HFFc6 (cell line): Measurements from ENCODE around the gene PTPRN2. TPM values are rescaled to one million over a fixed set of nuclear protein-coding genes. Genes with fewer than 3 reads are reported as not detected.

Source experiments
- DNase-seq: peaks from one replicate; pipeline ENCODE4 v3.0.0-alpha.2; 2018
- H3K27ac Mint-ChIP-seq: 2 replicates; pipeline ENCODE4 v1.8.0; 2020; ENCODE audit warnings: mild to moderate bottlenecking, mixed read lengths
- H3K27me3 Mint-ChIP-seq: 2 replicates; pipeline ENCODE4 v1.8.0; 2021; ENCODE audit warnings: mild to moderate bottlenecking, moderate library complexity, mixed read lengths; ENCODE audit not compliant: insufficient read depth
- H3K36me3 Mint-ChIP-seq: 2 replicates; pipeline ENCODE4 v1.8.0; 2021; ENCODE audit warnings: low read depth, mixed read lengths
- H3K4me1 Mint-ChIP-seq: 2 replicates; pipeline ENCODE4 v1.8.0; 2020; ENCODE audit warnings: low read depth, mixed read lengths
- H3K4me3 Mint-ChIP-seq: 2 replicates; pipeline ENCODE4 v1.8.0; 2020; ENCODE audit warnings: mild to moderate bottlenecking, moderate library complexity, mixed read lengths
- H3K9me3 Mint-ChIP-seq: 2 replicates; pipeline ENCODE4 v1.8.0; 2020; ENCODE audit warnings: mild to moderate bottlenecking, mixed read lengths
- total RNA-seq, 6 experiments: library from RNA; stranded (reverse); fragmentation: NEBNext Ultra II Directional; extraction: Animal tissue kit (Norgen Biotek cat#: 25700); gene quantifications; 2 replicates in 1 of 6; 3 replicates in 5 of 6; pipeline ENCODE4 v1.2.3, GENCODE V29; 2021
- TF ChIP-seq, protein P1 (sequence below): fragments of 200-600 bp; sonication (generic); IDR thresholded peaks from 2 replicates; pipeline ENCODE4 v1.5.0; 2021; ENCODE audit warnings: antibody characterized with exemption, mild to moderate bottlenecking

The PTPRN2 gene
- total RNA-seq, 6 experiments from 2014 or later: 0.05 to 0.27 (median 0.23) TPM

DNA sequence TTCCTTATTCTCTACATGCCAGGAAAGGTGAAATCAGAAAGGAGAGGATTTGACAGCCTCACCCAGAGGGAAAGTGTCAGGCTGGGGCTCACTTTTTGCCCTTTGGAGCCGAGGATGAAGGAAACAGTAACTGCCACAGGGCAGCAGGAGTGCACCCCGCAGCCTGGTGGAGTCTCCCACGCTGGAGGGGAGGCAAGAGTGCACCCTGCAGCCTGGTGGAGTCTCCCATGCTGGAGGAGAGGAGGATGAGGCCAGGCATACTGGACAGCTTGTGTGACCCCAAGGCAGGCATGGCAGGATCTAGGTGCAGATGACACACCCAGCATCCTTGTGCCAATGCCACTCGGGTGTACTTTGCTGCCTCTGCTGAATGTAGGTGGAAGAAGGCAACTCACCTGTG lies 766.8 kb downstream of the PTPRN2 start:
- DNase-seq: no peak
- no peak overlapping the region for H3K4me3 Mint-ChIP-seq
- H3K27me3 Mint-ChIP-seq: no peaks in the 10 kb centered on the region
- peaks cover 30% of the 10 kb centered on the region for H3K9me3 Mint-ChIP-seq
- peaks cover 7% of the 10 kb centered on the region for H3K36me3 Mint-ChIP-seq
- TF ChIP-seq, protein P1, sequence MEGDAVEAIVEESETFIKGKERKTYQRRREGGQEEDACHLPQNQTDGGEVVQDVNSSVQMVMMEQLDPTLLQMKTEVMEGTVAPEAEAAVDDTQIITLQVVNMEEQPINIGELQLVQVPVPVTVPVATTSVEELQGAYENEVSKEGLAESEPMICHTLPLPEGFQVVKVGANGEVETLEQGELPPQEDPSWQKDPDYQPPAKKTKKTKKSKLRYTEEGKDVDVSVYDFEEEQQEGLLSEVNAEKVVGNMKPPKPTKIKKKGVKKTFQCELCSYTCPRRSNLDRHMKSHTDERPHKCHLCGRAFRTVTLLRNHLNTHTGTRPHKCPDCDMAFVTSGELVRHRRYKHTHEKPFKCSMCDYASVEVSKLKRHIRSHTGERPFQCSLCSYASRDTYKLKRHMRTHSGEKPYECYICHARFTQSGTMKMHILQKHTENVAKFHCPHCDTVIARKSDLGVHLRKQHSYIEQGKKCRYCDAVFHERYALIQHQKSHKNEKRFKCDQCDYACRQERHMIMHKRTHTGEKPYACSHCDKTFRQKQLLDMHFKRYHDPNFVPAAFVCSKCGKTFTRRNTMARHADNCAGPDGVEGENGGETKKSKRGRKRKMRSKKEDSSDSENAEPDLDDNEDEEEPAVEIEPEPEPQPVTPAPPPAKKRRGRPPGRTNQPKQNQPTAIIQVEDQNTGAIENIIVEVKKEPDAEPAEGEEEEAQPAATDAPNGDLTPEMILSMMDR: no peak
- H3K4me1 Mint-ChIP-seq: no peaks in the 10 kb centered on the region
- no peak overlapping the region for H3K27ac Mint-ChIP-seq

DNA sequence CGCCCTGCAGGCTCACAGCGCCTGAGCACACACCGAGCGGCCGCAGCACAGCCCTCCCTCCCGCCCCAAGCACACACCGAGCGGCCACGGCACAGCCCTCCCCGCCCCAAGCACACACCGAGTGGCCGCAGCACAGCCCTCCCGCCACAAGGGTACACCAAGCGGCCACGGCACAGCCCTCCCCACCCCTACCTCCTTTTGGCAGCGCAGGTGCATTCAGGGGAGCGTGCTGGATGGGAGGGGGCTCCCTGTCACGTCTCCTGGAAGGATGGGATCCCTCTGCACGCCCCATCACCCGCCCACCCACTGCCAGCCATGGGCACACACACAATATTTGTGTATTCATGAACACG lies 768.2 kb downstream of the PTPRN2 start:
- TF ChIP-seq, protein P1: no peak
- Mint-ChIP-seq H3K9me3 (peaks cover 30% of the 10 kb centered on the region), H3K27me3 (no peaks in the 10 kb centered on the region), H3K4me1 (no peaks in the 10 kb centered on the region), H3K36me3 (peaks cover 7% of the 10 kb centered on the region), H3K27ac (no peak overlapping the region), H3K4me3 (no peak overlapping the region)
- DNase-seq: no peak

DNA sequence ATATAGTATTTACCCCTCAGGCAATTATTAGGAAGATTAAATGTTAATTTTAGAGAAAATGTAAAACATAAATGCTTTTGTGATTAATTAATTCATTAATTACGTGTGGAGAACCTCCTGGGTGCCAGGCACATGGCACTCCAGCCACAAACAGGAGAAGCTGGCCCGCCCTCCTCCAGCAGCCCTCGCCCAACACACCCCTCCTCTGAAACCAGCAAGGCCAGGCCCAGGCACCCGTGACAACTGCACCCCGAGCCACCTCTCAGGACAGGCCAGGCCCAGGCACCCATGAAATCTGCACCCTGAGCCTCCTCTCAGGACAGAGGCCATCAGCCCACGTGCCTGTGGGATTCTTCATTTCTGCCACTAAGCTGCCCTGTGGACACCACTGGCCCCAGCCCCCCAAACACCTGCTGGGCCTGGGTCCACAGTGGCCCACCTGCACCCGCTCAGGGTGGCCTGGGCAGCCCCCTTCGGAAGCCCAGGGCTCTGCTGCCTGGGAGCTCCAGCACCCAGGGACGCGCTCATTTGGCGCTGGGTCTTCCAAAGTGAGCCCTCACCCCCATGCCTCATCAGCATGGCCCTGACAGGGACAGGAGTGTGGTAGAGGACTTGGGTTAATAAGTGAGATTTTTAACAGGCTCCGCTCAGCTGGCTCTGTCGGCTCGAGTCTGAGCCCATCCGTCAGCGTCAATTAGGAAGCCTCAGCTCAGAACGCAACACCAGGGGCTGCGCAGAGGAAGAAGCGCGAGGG lies 768.7 kb downstream of the PTPRN2 start:
- Mint-ChIP-seq H3K36me3 (peaks cover 7% of the 10 kb centered on the region), H3K4me1 (no peaks in the 10 kb centered on the region), H3K4me3 (no peak overlapping the region), H3K27ac (no peak overlapping the region), H3K9me3 (peaks cover 34% of the 10 kb centered on the region), H3K27me3 (no peaks in the 10 kb centered on the region)
- no peak for DNase-seq
- TF ChIP-seq, protein P1: no peak

DNA sequence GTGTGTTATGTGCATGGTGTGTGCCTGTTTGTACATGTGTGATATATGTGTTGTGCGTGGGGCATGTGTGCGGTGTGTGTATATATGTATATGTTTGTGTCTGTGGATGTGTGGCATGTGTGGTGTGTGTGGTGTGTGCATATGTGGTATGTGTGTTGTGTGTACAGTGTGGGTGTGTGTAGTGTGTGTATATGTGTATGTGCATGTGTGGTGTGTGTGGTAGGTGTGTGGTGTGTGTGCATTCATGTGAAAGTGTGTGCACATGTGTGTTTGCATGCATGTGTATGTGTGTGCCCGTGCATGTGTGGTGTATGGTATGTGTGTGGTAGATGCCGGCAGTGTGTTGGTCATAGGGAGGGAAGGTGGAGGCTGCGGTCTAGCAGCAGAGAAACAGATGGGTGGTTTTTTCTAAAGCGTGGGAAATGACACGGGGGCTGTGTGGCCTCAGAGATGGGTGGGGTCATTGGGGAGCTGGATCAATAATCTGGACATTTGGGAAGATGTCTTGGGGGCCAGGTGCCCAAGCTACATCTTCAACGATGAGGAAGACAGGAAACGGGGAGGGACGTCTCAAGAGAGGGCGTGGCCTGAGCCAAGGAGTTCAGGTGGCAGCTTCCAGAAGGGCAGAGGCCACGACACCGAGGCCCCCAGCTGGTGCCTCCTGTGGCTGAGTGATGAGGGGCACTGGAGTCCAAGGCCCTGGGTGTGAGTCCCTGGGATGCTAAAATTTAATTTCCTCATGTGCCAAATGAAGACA lies 769.5 kb downstream of the PTPRN2 start:
- H3K9me3 Mint-ChIP-seq: peaks cover 38% of the 10 kb centered on the region
- peaks cover 7% of the 10 kb centered on the region for H3K36me3 Mint-ChIP-seq
- DNase-seq: no peak
- no peaks in the 10 kb centered on the region for H3K27me3 Mint-ChIP-seq
- TF ChIP-seq, protein P1: no peak
- no peak overlapping the region for H3K27ac Mint-ChIP-seq
- no peak overlapping the region for H3K4me3 Mint-ChIP-seq
- no peaks in the 10 kb centered on the region for H3K4me1 Mint-ChIP-seq

DNA sequence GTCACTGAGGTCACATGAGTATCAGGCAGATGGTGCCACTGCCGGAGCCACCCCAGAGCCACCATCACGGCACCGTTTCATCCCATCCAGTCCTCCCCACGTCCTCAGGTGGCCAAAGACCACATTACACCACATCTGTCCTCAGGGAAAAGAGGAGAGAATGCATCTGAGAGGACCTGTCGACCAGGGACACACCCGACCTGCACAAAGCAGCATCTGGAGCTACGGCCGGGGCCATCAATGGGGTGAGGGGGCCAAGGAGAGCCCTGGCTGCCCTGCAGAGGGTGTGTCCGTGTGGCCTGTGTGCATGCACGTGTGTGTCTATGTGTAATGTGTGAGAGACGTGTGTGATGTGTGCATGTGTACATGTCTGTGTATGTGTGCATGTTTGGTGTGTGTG lies 770.2 kb downstream of the PTPRN2 start:
- Mint-ChIP-seq H3K4me3 (no peak overlapping the region), H3K36me3 (peaks cover 7% of the 10 kb centered on the region), H3K9me3 (peaks cover 44% of the 10 kb centered on the region)

More for the DNA sequence above, 770.2 kb downstream of the PTPRN2 start:
- TF ChIP-seq, protein P1: no peak
- no peak for DNase-seq
- no peak overlapping the region for H3K27ac Mint-ChIP-seq
- no peaks in the 10 kb centered on the region for H3K27me3 Mint-ChIP-seq
- H3K4me1 Mint-ChIP-seq: no peaks in the 10 kb centered on the region
